Measurements from ENCODE around the gene NF1.

DNA sequence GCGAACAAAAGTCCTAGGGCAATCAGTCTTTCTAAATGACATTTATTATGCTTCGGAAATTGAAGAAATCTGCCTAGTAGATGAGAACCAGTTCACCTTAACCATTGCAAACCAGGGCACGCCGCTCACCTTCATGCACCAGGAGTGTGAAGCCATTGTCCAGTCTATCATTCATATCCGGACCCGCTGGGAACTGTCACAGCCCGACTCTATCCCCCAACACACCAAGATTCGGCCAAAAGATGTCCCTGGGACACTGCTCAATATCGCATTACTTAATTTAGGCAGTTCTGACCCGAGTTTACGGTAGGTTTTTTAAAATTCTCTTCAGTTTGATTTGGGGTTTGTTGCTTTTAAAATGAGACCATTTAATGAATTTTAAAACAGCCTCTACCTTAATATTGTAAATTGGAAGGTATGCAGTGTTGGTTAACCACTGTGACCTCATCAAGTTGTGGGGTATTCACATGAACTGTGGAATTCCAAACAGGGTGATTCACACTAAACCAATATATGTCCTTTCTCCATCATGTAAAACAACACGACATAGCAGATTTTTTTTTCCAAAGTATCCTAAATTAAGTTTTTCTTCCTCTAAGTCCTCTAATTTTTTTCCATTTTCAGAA is 232.9 kb downstream of the NF1 start:
- TF ChIP-seq CTCF (IDR thresholded peaks at IDR 0.05; ENCODE audit: low read depth, low read length) (no peak), EZH2phosphoT487 (IDR thresholded peaks at IDR 0.05; ENCODE audit: low read depth) (no peak)

Data from OCI-LY3 (cell line).